ENCODE results near the gene TRAPPC2L. TPM values are rescaled to one million over a fixed set of nuclear protein-coding genes. Genes with fewer than 3 reads are reported as not detected.

Gene TRAPPC2L
- total and polyA plus RNA-seq, 10 of the 15 experiments (the other 5 are each of a cell fraction or from before 2014, with no cell fraction given) = 56.3 to 363 (median 118) TPM

DNA sequence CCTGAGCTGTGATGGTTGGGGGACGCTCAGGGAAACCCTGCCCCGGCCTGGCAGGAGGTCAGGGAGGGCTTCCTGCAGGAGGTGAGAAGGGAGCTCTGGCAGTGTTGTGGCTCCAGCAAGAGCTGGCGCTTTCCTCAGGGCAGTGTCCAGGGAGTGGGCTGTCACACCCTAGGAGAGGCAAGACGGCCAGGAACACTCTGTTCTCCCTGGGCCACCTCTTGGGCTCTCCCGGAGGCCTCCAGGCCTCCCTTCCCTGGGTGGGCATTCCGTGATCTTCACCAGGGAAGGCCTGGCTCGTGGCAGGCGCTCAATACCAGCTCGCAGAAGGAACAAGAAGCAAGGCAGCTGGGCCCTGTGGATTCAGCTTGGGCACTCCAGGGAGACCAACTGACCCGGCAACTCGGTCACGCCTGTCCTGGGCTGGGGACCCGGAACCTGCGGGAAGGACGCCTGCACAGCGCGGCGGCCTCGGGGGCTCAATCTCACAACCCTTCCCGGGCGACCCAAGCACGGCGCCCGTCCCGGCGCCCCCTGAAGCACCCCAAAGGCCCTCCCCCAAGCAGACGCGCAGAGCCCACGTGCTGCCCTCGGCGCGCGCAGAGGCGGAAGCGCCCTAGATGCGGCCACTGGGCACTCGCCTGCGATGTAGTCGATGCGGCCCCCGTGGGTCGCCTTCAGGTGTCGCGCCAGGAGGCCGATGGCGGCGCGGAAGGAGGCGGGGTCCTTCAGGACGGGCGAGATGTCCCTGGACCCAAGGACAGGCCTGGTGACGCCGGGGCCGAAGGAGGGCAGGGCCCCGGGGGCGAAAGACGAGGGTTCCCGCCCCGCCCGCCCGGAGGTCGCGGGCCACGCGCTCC is 45.8 kb upstream of the TRAPPC2L start (continued):
- TF ChIP-seq SPI1 (IDR thresholded peaks at IDR 0.05; ENCODE audit: borderline replicate concordance, insufficient read depth, low read depth, low read length) (no peak), LARP7 (IDR thresholded peaks at IDR 0.05) (peak; percentile 100), POLR2AphosphoS5 (IDR thresholded peaks at IDR 0.05; ENCODE audit: low read length) (peak; percentile 89)
- TF ChIP-seq, protein P1, sequence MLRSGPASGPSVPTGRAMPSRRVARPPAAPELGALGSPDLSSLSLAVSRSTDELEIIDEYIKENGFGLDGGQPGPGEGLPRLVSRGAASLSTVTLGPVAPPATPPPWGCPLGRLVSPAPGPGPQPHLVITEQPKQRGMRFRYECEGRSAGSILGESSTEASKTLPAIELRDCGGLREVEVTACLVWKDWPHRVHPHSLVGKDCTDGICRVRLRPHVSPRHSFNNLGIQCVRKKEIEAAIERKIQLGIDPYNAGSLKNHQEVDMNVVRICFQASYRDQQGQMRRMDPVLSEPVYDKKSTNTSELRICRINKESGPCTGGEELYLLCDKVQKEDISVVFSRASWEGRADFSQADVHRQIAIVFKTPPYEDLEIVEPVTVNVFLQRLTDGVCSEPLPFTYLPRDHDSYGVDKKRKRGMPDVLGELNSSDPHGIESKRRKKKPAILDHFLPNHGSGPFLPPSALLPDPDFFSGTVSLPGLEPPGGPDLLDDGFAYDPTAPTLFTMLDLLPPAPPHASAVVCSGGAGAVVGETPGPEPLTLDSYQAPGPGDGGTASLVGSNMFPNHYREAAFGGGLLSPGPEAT (IDR thresholded peaks at IDR 0.05; ENCODE audit: low read depth) = no peak; the same call in 1 of the 2 replicates

DNA sequence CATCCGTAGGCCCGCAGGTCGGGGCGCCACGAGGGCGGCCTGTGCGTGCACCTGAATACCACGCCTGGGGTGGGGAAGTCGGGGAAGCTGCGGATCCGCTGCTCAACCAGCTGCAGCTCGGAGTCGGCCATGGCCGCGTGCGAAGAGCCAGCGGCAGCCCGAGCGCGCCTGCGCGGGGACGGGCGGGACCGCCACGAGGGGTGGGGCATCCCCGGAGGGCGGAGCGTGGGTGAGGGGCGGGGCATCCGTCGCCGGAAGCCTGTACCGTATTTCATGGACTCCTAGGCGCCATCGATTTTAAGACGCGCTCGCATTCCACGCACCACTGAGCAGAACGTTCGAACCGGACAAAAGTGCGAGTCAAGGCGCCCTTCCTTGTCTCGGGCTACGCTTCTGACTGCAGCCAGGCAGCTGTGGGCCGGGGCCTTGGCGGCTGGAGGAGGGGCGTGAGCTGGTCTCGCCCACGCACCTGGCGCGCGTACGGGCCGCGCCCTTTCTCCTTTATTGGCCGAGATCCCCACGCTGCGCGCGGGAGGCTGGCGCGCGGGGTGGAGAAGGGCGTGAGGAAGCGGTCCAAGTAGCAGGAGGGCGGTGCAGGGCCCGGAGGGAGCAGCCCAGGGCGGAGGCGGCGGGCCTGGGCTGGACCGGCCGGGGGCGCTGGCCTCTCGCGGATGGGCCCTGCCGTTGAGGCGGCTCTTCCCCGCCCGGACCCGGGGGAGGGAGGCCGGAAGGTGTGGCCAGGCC is 45.0 kb upstream of the TRAPPC2L start, which contains the start of gene APRT:
TSS of gene APRT (minus strand) at position 160 of the 744 bp plus-strand sequence. CDS start at position 131, 29 bp downstream.
- H3K9ac ChIP-seq (ENCODE audit: control insufficient read depth, insufficient read depth, low read length) = peak within 1 kb of the TSS; percentile 88
- H3K36me3 ChIP-seq (ENCODE audit: control insufficient read depth in 2 of 2, insufficient read depth in 2 of 2, low read length in 1 of 2) = peaks cover 6 to 26% of the 10 kb centered on the region in 2 experiments; a peak in 3 of 4 replicates
- no peaks in the 10 kb centered on the region for H4K20me1 ChIP-seq (ENCODE audit: control insufficient read depth, insufficient read depth)
- intact Hi-C loops (cut with micrococcal nuclease; ENCODE audit: unreplicated experiment) (loop anchor here (5.0 kb wide), 2 partner anchors 45 to 160 kb away; partner anchors contain the start of genes CYBA, GALNS and TRAPPC2L), in situ Hi-C loops (cut with MboI) (no loop called here)
- ChIA-PET RAD21 (ENCODE audit: unreplicated experiment) (interaction anchor here (0.6 to 4.0 kb wide), 15 partner anchors 9 to 888 kb away, joined by 3 to 14 read pairs (median 4); partner anchors contain the start of genes CDH15, CDT1, GALNS and TRAPPC2L), POLR2A (interaction anchor here (0.5 to 4.2 kb wide), 8 partner anchors 10 to 380 kb away, joined by 3 to 30 read pairs (median 4); no protein-coding TSS in a partner anchor), CTCF (interaction anchor here (0.6 to 3.2 kb wide), 15 partner anchors 12 to 405 kb away, joined by 3 to 19 read pairs (median 4); partner anchors contain the start of genes CTU2, GALNS, RNF166 and TRAPPC2L), SMC1A (ENCODE audit: uncharacterized antibody, unreplicated experiment) (interaction anchor here (1.0 to 1.6 kb wide), 5 partner anchors 22 to 404 kb away, joined by 3 to 5 read pairs (median 4); no protein-coding TSS in a partner anchor)
- peak within 1 kb of the TSS; percentile 85 for H3K4me3 ChIP-seq
- peaks cover 20% of the 10 kb centered on the region for H3K4me1 ChIP-seq (ENCODE audit: control insufficient read depth, insufficient read depth, low read length)
- peaks cover 26% of the 10 kb centered on the region for H3K79me2 ChIP-seq (ENCODE audit: control insufficient read depth, insufficient read depth, low read length)
- peak within 1 kb of the TSS; percentile 85 for H3K4me2 ChIP-seq (ENCODE audit: control insufficient read depth, insufficient read depth)
- no peaks in the 10 kb centered on the region for H3K9me3 ChIP-seq (replicated peaks; ENCODE audit: control insufficient read depth, insufficient read depth, low read length)
- DNase-seq (ENCODE audit: low read depth, low spot score) (peak; percentile 83), ATAC-seq (peak; percentile 83), FAIRE-seq (peak; percentile 98)
- WGBS (ENCODE audit: insufficient coverage, insufficient replicate concordance, low lambda C conversion rate, missing lambda C conversion rate) = 1% methylated on average over 42 of the region's 84 CpGs
- H3K27me3 ChIP-seq (replicated peaks in 1 of 2; ENCODE audit: control insufficient read depth in 2 of 2, insufficient read depth in 2 of 2, low read length in 1 of 2) = no peaks in the 10 kb centered on the region
- peak within 1 kb of the TSS; percentile 86 for H2AFZ ChIP-seq (ENCODE audit: control insufficient read depth, low read depth, low read length)
- TSS peak; percentile 32 for BruUV-seq (replicated peaks)
- peak within 1 kb of the TSS; percentile 95 for H3K27ac ChIP-seq (ENCODE audit: control insufficient read depth, insufficient read depth)
- peak; percentile 60; the same call in 1 of the 2 replicates for TF ChIP-seq ZNF207 (IDR thresholded peaks at IDR 0.05; ENCODE audit: borderline replicate concordance)
- TF ChIP-seq SUPT20H (IDR thresholded peaks at IDR 0.05; ENCODE audit: borderline replicate concordance, control insufficient read depth, low read depth, low read length) = no peak
- no peak for TF ChIP-seq BRCA1 (IDR thresholded peaks at IDR 0.05; ENCODE audit: low read depth, low read length)
- TF ChIP-seq NFIC (IDR thresholded peaks at IDR 0.05; ENCODE audit: low read depth, low read length) = no peak
- TF ChIP-seq MYC (IDR thresholded peaks at IDR 0.05; ENCODE audit: insufficient read depth, insufficient read length, insufficient replicate concordance, low read length, severe bottlenecking) = peak; percentile 85
- TF ChIP-seq SREBF1 (IDR thresholded peaks at IDR 0.05; ENCODE audit: low read length) = no peak
- 0 out of 2 replicates have a peak, but pooled peaks have one; percentile 9 for TF ChIP-seq ZNF24 (IDR thresholded peaks at IDR 0.05)
- no peak for TF ChIP-seq KLF5 (IDR thresholded peaks at IDR 0.05; ENCODE audit: partially characterized antibody)
- no peak for TF ChIP-seq SREBF2 (IDR thresholded peaks at IDR 0.05; ENCODE audit: low read length)
- TF ChIP-seq, protein P2, sequence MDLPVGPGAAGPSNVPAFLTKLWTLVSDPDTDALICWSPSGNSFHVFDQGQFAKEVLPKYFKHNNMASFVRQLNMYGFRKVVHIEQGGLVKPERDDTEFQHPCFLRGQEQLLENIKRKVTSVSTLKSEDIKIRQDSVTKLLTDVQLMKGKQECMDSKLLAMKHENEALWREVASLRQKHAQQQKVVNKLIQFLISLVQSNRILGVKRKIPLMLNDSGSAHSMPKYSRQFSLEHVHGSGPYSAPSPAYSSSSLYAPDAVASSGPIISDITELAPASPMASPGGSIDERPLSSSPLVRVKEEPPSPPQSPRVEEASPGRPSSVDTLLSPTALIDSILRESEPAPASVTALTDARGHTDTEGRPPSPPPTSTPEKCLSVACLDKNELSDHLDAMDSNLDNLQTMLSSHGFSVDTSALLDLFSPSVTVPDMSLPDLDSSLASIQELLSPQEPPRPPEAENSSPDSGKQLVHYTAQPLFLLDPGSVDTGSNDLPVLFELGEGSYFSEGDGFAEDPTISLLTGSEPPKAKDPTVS (IDR thresholded peaks at IDR 0.05; ENCODE audit: low read depth, low read length) = no peak
- peak; percentile 51; the same call in 1 of the 2 replicates for TF ChIP-seq CHD2 (IDR thresholded peaks at IDR 0.05; ENCODE audit: borderline replicate concordance, low read depth, low read length)
- TF ChIP-seq RBBP5 (conservative IDR thresholded peaks at IDR 0.05) = no peak
- TF ChIP-seq ATF7 (IDR thresholded peaks at IDR 0.05; ENCODE audit: low read depth) = no peak
- no peak for TF ChIP-seq TCF12 (IDR thresholded peaks at IDR 0.05; ENCODE audit: low read depth, low read length)

Measured in GM12878 (cell line).